ENCODE results near the gene B3GAT1. TPM values are rescaled to one million over a fixed set of nuclear protein-coding genes. Genes with fewer than 3 reads are reported as not detected.

The B3GAT1 gene
- total and polyA plus RNA-seq, 2 donors (not counting 1 experiment from before 2014, with no cell fraction given) = under 0.01 TPM; not detected in 1

- H3K9ac ChIP-seq (ENCODE audit: insufficient read depth, low read length) = no peak overlapping the region
- H3K4me3 ChIP-seq (replicated peaks in 1 of 4; ENCODE audit: control extremely low read depth in 1 of 4, insufficient read depth in 1 of 4, low read depth in 3 of 4, low read length in 4 of 4) = no peak overlapping the region
- no peaks in the 10 kb centered on the region for H3K27me3 ChIP-seq (ENCODE audit: control insufficient read depth, insufficient read depth, low read length)
- no peak overlapping the region for H3K27ac ChIP-seq (ENCODE audit: insufficient read depth, low read length)
- H3K36me3 ChIP-seq (ENCODE audit: control insufficient read depth, insufficient read depth, low read length) = no peaks in the 10 kb centered on the region
- no peak overlapping the region for H2AFZ ChIP-seq (ENCODE audit: low read length)
- H4K20me1 ChIP-seq (ENCODE audit: control insufficient read depth, extremely low read depth, insufficient read depth, low read length) = no peaks in the 10 kb centered on the region
- no peaks in the 10 kb centered on the region for H3K4me1 ChIP-seq (ENCODE audit: control insufficient read depth, extremely low read depth, insufficient read depth, low read length)
- TF ChIP-seq EZH2 (IDR thresholded peaks at IDR 0.05; ENCODE audit: low read length, missing control alignments) (no peak), CTCF (conservative IDR thresholded peaks at IDR 0.05 in 1 of 2, IDR thresholded peaks at IDR 0.05 in 1 of 2; ENCODE audit: low read depth in 1 of 2, low read length in 2 of 2) (no peak)
- no peaks in the 10 kb centered on the region for H3K9me3 ChIP-seq (ENCODE audit: control insufficient read depth, insufficient read depth, low read depth, low read length)
- no peaks in the 10 kb centered on the region for H3K79me2 ChIP-seq (ENCODE audit: control insufficient read depth, insufficient read depth, low read length)
- no peak overlapping the region for H3K4me2 ChIP-seq (ENCODE audit: extremely low read depth, insufficient read depth, low read length)
- DNase-seq (ENCODE audit: low read depth in 2 of 2) = no peak
Measured at GRCh38 chr11:134347441-134347840, 64.6 kb downstream of the B3GAT1 start.

- H3K4me3 ChIP-seq (replicated peaks in 1 of 4; ENCODE audit: control extremely low read depth in 1 of 4, insufficient read depth in 1 of 4, low read depth in 3 of 4, low read length in 4 of 4) = no peak overlapping the region
- H3K27me3 ChIP-seq (ENCODE audit: control insufficient read depth, insufficient read depth, low read length) = no peaks in the 10 kb centered on the region
Measured at GRCh38 chr11:134346976-134347350, 65.1 kb downstream of the B3GAT1 start.

More at GRCh38 chr11:134346976-134347350, 65.1 kb downstream of the B3GAT1 start:
- Histone ChIP-seq H4K20me1 (ENCODE audit: control insufficient read depth, extremely low read depth, insufficient read depth, low read length) (no peaks in the 10 kb centered on the region), H3K9ac (ENCODE audit: insufficient read depth, low read length) (no peak overlapping the region), H3K79me2 (ENCODE audit: control insufficient read depth, insufficient read depth, low read length) (no peaks in the 10 kb centered on the region), H3K9me3 (ENCODE audit: control insufficient read depth, insufficient read depth, low read depth, low read length) (no peaks in the 10 kb centered on the region), H2AFZ (ENCODE audit: low read length) (no peak overlapping the region), H3K4me1 (ENCODE audit: control insufficient read depth, extremely low read depth, insufficient read depth, low read length) (no peaks in the 10 kb centered on the region), H3K36me3 (ENCODE audit: control insufficient read depth, insufficient read depth, low read length) (no peaks in the 10 kb centered on the region), H3K27ac (ENCODE audit: insufficient read depth, low read length) (no peak overlapping the region), H3K4me2 (ENCODE audit: extremely low read depth, insufficient read depth, low read length) (no peak overlapping the region)
- no peak for DNase-seq (ENCODE audit: low read depth in 2 of 2)
- TF ChIP-seq EZH2 (IDR thresholded peaks at IDR 0.05; ENCODE audit: low read length, missing control alignments) (no peak), CTCF (conservative IDR thresholded peaks at IDR 0.05 in 1 of 2, IDR thresholded peaks at IDR 0.05 in 1 of 2; ENCODE audit: low read depth in 1 of 2, low read length in 2 of 2) (no peak)

Measured in fibroblast of lung (primary cell).